ENCODE results near the gene BCO2. TPM values are rescaled to one million over a fixed set of nuclear protein-coding genes. Genes with fewer than 3 reads are reported as not detected.

BCO2 gene
- total RNA-seq, 1 donor from 2014 or later, result 1.6 TPM

- DNase-seq (ENCODE audit: low spot score), result no peak
- no peaks in the 10 kb centered on the region for H3K36me3 Mint-ChIP-seq (ENCODE audit: low read depth)
- H3K4me3 Mint-ChIP-seq, result no peak overlapping the region
- no peaks in the 10 kb centered on the region for H3K9me3 Mint-ChIP-seq
- peaks cover 8% of the 10 kb centered on the region for H3K4me1 Mint-ChIP-seq (ENCODE audit: low read depth)
- H3K27me3 Mint-ChIP-seq (ENCODE audit: insufficient read depth), result peaks cover 12% of the 10 kb centered on the region
- intact Hi-C loops (cut with micrococcal nuclease), result no loop called here
- H3K27ac Mint-ChIP-seq, result no peak overlapping the region
These were observed 36.2 kb downstream of the BCO2 start for GRCh38 chr11:112211536-112211935.

GRCh38 chr11:112212290-112212689 lies 37.0 kb downstream of the BCO2 start:
- Mint-ChIP-seq H3K9me3 (no peaks in the 10 kb centered on the region), H3K36me3 (ENCODE audit: low read depth) (no peaks in the 10 kb centered on the region), H3K4me3 (no peak overlapping the region), H3K27me3 (ENCODE audit: insufficient read depth) (peaks cover 14% of the 10 kb centered on the region), H3K4me1 (ENCODE audit: low read depth) (peaks cover 8% of the 10 kb centered on the region), H3K27ac (no peak overlapping the region)
- no peak for DNase-seq (ENCODE audit: low spot score)
- intact Hi-C loops (cut with micrococcal nuclease), result no loop called here

GRCh38 chr11:112212710-112213109 lies 37.4 kb downstream of the BCO2 start:
- H3K4me1 Mint-ChIP-seq (ENCODE audit: low read depth), result peaks cover 8% of the 10 kb centered on the region
- H3K4me3 Mint-ChIP-seq, result no peak overlapping the region
- no peak for DNase-seq (ENCODE audit: low spot score)
- H3K27me3 Mint-ChIP-seq (ENCODE audit: insufficient read depth), result peaks cover 14% of the 10 kb centered on the region
- H3K9me3 Mint-ChIP-seq, result no peaks in the 10 kb centered on the region
- H3K27ac Mint-ChIP-seq, result no peak overlapping the region
- H3K36me3 Mint-ChIP-seq (ENCODE audit: low read depth), result no peaks in the 10 kb centered on the region
- intact Hi-C loops (cut with micrococcal nuclease), result no loop called here

GRCh38 chr11:112213753-112214152 lies 38.4 kb downstream of the BCO2 start:
- DNase-seq (ENCODE audit: low spot score), result no peak
- Mint-ChIP-seq H3K4me3 (no peak overlapping the region), H3K27ac (no peak overlapping the region), H3K9me3 (no peaks in the 10 kb centered on the region), H3K4me1 (ENCODE audit: low read depth) (peaks cover 8% of the 10 kb centered on the region), H3K27me3 (ENCODE audit: insufficient read depth) (peaks cover 13% of the 10 kb centered on the region), H3K36me3 (ENCODE audit: low read depth) (no peaks in the 10 kb centered on the region)
- intact Hi-C loops (cut with micrococcal nuclease), result no loop called here

- Mint-ChIP-seq H3K36me3 (ENCODE audit: low read depth) (no peaks in the 10 kb centered on the region), H3K4me1 (ENCODE audit: low read depth) (peaks cover 14% of the 10 kb centered on the region), H3K27ac (no peak overlapping the region), H3K9me3 (no peaks in the 10 kb centered on the region), H3K27me3 (ENCODE audit: insufficient read depth) (peaks cover 4% of the 10 kb centered on the region), H3K4me3 (no peak overlapping the region)
- DNase-seq (ENCODE audit: low spot score), result no peak
- intact Hi-C loops (cut with micrococcal nuclease), result loop anchor here (5.0 kb wide), 1 partner anchor 897 kb away; no protein-coding TSS in a partner anchor
These were observed 40.3 kb downstream of the BCO2 start for GRCh38 chr11:112215621-112216020.

GRCh38 chr11:112216561-112217105 lies 41.3 kb downstream of the BCO2 start:
- H3K4me3 Mint-ChIP-seq, result no peak overlapping the region
- no peak for DNase-seq (ENCODE audit: low spot score)
- peaks cover 4% of the 10 kb centered on the region for H3K27me3 Mint-ChIP-seq (ENCODE audit: insufficient read depth)
- H3K9me3 Mint-ChIP-seq, result no peaks in the 10 kb centered on the region
- no peak overlapping the region for H3K27ac Mint-ChIP-seq
- intact Hi-C loops (cut with micrococcal nuclease), result loop anchor here (5.0 kb wide), 1 partner anchor 896 kb away; no protein-coding TSS in a partner anchor
- no peaks in the 10 kb centered on the region for H3K36me3 Mint-ChIP-seq (ENCODE audit: low read depth)
- peaks cover 6% of the 10 kb centered on the region for H3K4me1 Mint-ChIP-seq (ENCODE audit: low read depth)

- Mint-ChIP-seq H3K36me3 (ENCODE audit: low read depth) (no peaks in the 10 kb centered on the region), H3K9me3 (no peaks in the 10 kb centered on the region), H3K4me3 (no peak overlapping the region), H3K4me1 (ENCODE audit: low read depth) (peaks cover 6% of the 10 kb centered on the region), H3K27ac (no peak overlapping the region), H3K27me3 (ENCODE audit: insufficient read depth) (peaks cover 4% of the 10 kb centered on the region)
- intact Hi-C loops (cut with micrococcal nuclease), result loop anchor here (1.0 to 5.0 kb wide), 7 partner anchors 9 to 1313 kb away; no protein-coding TSS in a partner anchor
- DNase-seq (ENCODE audit: low spot score), result peak; percentile 33
These were observed 44.3 kb downstream of the BCO2 start for GRCh38 chr11:112219476-112220232.

GRCh38 chr11:112221274-112221835 lies 46.0 kb downstream of the BCO2 start:
- Mint-ChIP-seq H3K27me3 (ENCODE audit: insufficient read depth) (peaks cover 4% of the 10 kb centered on the region), H3K4me1 (ENCODE audit: low read depth) (peaks cover 11% of the 10 kb centered on the region), H3K36me3 (ENCODE audit: low read depth) (no peaks in the 10 kb centered on the region), H3K27ac (no peak overlapping the region), H3K4me3 (no peak overlapping the region), H3K9me3 (no peaks in the 10 kb centered on the region)
- no peak for DNase-seq (ENCODE audit: low spot score)
- intact Hi-C loops (cut with micrococcal nuclease), result no loop called here

- Mint-ChIP-seq H3K4me1 (ENCODE audit: low read depth) (peaks cover 16% of the 10 kb centered on the region), H3K4me3 (no peak overlapping the region), H3K9me3 (no peaks in the 10 kb centered on the region), H3K27ac (no peak overlapping the region), H3K27me3 (ENCODE audit: insufficient read depth) (peaks cover 2% of the 10 kb centered on the region), H3K36me3 (ENCODE audit: low read depth) (peaks cover 3% of the 10 kb centered on the region)
- intact Hi-C loops (cut with micrococcal nuclease), result no loop called here
- DNase-seq (ENCODE audit: low spot score), result no peak
These were observed 47.0 kb downstream of the BCO2 start for GRCh38 chr11:112222303-112222702.

GRCh38 chr11:112223121-112223520 lies 47.8 kb downstream of the BCO2 start:
- Mint-ChIP-seq H3K4me1 (ENCODE audit: low read depth) (peaks cover 24% of the 10 kb centered on the region), H3K9me3 (no peaks in the 10 kb centered on the region), H3K27ac (no peak overlapping the region), H3K36me3 (ENCODE audit: low read depth) (peaks cover 8% of the 10 kb centered on the region), H3K27me3 (ENCODE audit: insufficient read depth) (peaks cover 2% of the 10 kb centered on the region), H3K4me3 (no peak overlapping the region)
- intact Hi-C loops (cut with micrococcal nuclease), result no loop called here
- DNase-seq (ENCODE audit: low spot score), result no peak

- peaks cover 2% of the 10 kb centered on the region for H3K27me3 Mint-ChIP-seq (ENCODE audit: insufficient read depth)
- H3K27ac Mint-ChIP-seq, result no peak overlapping the region
- DNase-seq (ENCODE audit: low spot score), result no peak
- no peaks in the 10 kb centered on the region for H3K9me3 Mint-ChIP-seq
- peaks cover 16% of the 10 kb centered on the region for H3K36me3 Mint-ChIP-seq (ENCODE audit: low read depth)
- peak overlapping the region; percentile 74 for H3K4me3 Mint-ChIP-seq
- intact Hi-C loops (cut with micrococcal nuclease), result no loop called here
- H3K4me1 Mint-ChIP-seq (ENCODE audit: low read depth), result peaks cover 33% of the 10 kb centered on the region
These were observed 48.6 kb downstream of the BCO2 start for GRCh38 chr11:112223754-112224532.

GRCh38 chr11:112225753-112226061 lies 50.4 kb downstream of the BCO2 start:
- Mint-ChIP-seq H3K4me3 (peak overlapping the region; percentile 84), H3K9me3 (no peaks in the 10 kb centered on the region), H3K4me1 (ENCODE audit: low read depth) (peaks cover 29% of the 10 kb centered on the region), H3K36me3 (ENCODE audit: low read depth) (peaks cover 29% of the 10 kb centered on the region), H3K27me3 (ENCODE audit: insufficient read depth) (peaks cover 2% of the 10 kb centered on the region), H3K27ac (peak overlapping the region; percentile 91)
- DNase-seq (ENCODE audit: low spot score), result no peak
- intact Hi-C loops (cut with micrococcal nuclease), result loop anchor here (1.0 to 5.0 kb wide), 11 partner anchors 55 to 1547 kb away; partner anchors contain the start of genes ALG9, CFAP68, DIXDC1 and FDXACB1
